Mucosa of descending colon (tissue), 3 donors: ENCODE data around the gene TRIM26. TPM values are rescaled to one million over a fixed set of nuclear protein-coding genes. Genes with fewer than 3 reads are reported as not detected.

ENCODE experiments used
- ATAC-seq: fragments of 200-7000 bp; cut with Tn5 transposase; one replicate; pipeline ENCODE4 v1.9.1; 2020; ENCODE audit warnings: mild to moderate bottlenecking, moderate library complexity
- DNase-seq, 3 donors: peaks; one replicate each; pipeline ENCODE4 v3.0.0-alpha.2; 2020
- H3K36me3 ChIP-seq: fragments of 200-600 bp; one replicate; pipeline ENCODE4 v1.8.0; 2021; ENCODE audit warnings: low read depth, mild to moderate bottlenecking
- H3K4me1 ChIP-seq: fragments of 200-600 bp; one replicate; pipeline ENCODE4 v1.8.0; 2021; ENCODE audit warnings: low read depth, mild to moderate bottlenecking
- H3K4me3 ChIP-seq: fragments of 200-600 bp; one replicate; pipeline ENCODE4 v1.8.0; 2021; ENCODE audit warnings: mild to moderate bottlenecking
- H3K9me3 ChIP-seq: fragments of 200-600 bp; one replicate; pipeline ENCODE4 v1.8.0; 2021; ENCODE audit warnings: mild to moderate bottlenecking
- intact Hi-C, 2 donors: fragments of 100-400 bp; cut with DNase I in 1 of 2; cut with micrococcal nuclease in 1 of 2; formaldehyde crosslinking; loops; one replicate each; pipeline versions ENCODE4 v1.11.0 to v1.11.1; 2022; cut with DNase I, micrococcal nuclease
- total RNA-seq, 3 donors: library from RNA; stranded (reverse); fragmentation: NEBNext Ultra II Directional in 2 of 3; extraction: Animal tissue kit (Norgen Biotek cat#: 25700) in 2 of 3; gene quantifications; one replicate each; pipeline versions ENCODE4 v1.2.1 to v1.2.4, GENCODE V29; 2021 to 2023
- TF ChIP-seq, protein P1 (sequence below): fragments of 200-600 bp; IDR thresholded peaks from one replicate; pipeline ENCODE4 v1.8.0; 2022; ENCODE audit warnings: antibody characterized with exemption, mild to moderate bottlenecking
- donor health status: DM: no; HTN: no; CAD: no; lungs with moderate emphysema.
- donor health status: DM: no; HTN: no; CAD: no.
- donor health status: DM: no; HTN: yes; CAD: no.

TRIM26 gene
- total RNA-seq, 3 donors from 2014 or later = 52.6 to 58.1 (median 53.0) TPM

DNA sequence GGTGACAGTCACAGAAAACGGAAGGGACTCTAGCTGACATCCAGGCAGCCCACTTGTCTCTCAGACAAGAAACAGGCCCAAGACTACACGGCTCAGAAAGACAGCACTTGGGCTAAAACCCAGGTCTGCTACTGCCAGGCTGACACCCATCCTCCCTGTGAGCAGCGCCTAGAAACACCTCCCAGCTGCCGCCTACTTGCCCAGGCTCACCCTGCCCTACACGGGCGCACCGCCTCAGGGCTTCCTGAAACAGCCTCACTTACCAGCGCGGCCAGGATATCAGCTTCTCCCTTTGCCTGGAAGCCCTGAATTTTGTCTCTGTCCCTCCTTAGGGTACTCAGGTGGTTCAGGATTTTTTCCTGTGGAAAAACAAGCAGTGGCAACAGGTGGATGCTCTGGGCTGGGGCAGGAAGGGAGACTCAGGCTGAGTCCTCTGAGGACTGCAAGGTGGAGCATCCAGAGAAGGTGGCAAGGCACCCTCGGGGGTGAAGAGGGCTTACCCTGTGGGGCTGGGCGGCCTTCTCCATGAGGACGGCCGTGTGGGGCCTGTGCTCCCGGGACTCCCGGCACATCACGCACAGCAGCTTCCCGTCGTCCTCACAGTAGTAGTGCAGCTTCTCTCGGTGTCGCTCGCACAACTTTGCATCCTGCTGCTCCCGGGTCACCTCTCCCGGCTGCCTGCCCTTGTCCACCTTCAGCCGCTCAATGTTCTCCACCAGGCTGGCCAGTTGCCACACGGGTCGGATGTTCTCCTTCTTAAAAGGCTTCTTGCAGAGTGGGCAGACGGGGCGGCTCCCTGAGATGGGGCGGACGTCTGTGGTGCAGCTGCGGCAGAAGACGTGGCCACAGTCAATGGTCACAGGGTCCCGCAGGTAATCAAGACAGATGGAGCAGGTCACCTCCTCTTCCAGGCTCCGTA lies 14.8 kb downstream of the TRIM26 start:
- H3K4me3 ChIP-seq = no peak overlapping the region
- H3K9me3 ChIP-seq = no peaks in the 10 kb centered on the region
- DNase-seq (no peak), ATAC-seq (no peak)
- TF ChIP-seq, protein P1, sequence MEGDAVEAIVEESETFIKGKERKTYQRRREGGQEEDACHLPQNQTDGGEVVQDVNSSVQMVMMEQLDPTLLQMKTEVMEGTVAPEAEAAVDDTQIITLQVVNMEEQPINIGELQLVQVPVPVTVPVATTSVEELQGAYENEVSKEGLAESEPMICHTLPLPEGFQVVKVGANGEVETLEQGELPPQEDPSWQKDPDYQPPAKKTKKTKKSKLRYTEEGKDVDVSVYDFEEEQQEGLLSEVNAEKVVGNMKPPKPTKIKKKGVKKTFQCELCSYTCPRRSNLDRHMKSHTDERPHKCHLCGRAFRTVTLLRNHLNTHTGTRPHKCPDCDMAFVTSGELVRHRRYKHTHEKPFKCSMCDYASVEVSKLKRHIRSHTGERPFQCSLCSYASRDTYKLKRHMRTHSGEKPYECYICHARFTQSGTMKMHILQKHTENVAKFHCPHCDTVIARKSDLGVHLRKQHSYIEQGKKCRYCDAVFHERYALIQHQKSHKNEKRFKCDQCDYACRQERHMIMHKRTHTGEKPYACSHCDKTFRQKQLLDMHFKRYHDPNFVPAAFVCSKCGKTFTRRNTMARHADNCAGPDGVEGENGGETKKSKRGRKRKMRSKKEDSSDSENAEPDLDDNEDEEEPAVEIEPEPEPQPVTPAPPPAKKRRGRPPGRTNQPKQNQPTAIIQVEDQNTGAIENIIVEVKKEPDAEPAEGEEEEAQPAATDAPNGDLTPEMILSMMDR = no peak
- no peaks in the 10 kb centered on the region for H3K36me3 ChIP-seq
- H3K4me1 ChIP-seq = peaks cover 20% of the 10 kb centered on the region
- intact Hi-C loops = no loop called here

DNA sequence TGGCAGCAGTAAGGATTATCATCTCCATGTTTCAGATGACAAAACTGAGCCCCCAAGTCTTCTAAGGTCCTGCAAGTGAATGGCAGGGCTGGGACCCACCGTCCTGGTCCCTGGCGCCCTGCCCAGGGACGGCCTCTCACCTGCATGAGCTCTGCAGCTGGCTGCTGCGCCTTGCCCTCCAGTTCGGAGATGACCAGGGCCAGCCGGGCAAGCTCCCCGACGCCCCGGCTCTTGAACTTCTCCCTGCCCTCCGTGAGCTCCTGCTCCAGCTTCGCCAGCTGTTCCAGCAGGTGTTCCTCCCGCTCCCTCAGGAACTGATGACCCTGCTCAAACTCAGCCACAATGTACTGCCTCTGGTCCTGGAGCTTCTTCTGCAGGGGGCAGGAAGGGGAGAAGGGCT lies 16.8 kb downstream of the TRIM26 start:
- intact Hi-C loops = no loop called here
- Histone ChIP-seq H3K4me1 (peaks cover 6% of the 10 kb centered on the region), H3K36me3 (no peaks in the 10 kb centered on the region), H3K4me3 (no peak overlapping the region), H3K9me3 (no peaks in the 10 kb centered on the region)
- TF ChIP-seq, protein P1 = no peak
- ATAC-seq (no peak), DNase-seq (no peak)

DNA sequence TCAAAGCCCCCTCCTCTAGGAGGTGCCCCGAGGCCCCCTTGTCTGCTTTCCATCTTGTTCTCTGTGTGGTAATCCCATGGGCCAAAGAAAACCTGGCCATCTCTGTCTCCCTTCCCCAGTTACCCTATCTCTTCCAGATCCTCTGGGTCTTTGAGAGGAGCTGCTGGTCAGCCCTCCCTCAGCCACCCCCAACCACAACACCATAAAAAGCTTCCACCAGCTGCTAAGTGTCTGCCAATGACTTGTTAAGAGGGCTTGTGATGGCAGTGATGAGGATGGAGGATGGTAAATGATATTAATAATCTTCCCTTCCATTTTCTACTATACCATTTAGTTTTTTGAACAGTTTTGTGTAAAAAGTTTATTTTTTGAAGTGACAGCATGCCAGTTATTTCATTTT lies 17.3 kb downstream of the TRIM26 start:
- Histone ChIP-seq H3K36me3 (no peaks in the 10 kb centered on the region), H3K4me3 (no peak overlapping the region), H3K9me3 (no peaks in the 10 kb centered on the region), H3K4me1 (peaks cover 2% of the 10 kb centered on the region)
- intact Hi-C loops = no loop called here
- TF ChIP-seq, protein P1 = no peak
- ATAC-seq = no peak
- no peak for DNase-seq

DNA sequence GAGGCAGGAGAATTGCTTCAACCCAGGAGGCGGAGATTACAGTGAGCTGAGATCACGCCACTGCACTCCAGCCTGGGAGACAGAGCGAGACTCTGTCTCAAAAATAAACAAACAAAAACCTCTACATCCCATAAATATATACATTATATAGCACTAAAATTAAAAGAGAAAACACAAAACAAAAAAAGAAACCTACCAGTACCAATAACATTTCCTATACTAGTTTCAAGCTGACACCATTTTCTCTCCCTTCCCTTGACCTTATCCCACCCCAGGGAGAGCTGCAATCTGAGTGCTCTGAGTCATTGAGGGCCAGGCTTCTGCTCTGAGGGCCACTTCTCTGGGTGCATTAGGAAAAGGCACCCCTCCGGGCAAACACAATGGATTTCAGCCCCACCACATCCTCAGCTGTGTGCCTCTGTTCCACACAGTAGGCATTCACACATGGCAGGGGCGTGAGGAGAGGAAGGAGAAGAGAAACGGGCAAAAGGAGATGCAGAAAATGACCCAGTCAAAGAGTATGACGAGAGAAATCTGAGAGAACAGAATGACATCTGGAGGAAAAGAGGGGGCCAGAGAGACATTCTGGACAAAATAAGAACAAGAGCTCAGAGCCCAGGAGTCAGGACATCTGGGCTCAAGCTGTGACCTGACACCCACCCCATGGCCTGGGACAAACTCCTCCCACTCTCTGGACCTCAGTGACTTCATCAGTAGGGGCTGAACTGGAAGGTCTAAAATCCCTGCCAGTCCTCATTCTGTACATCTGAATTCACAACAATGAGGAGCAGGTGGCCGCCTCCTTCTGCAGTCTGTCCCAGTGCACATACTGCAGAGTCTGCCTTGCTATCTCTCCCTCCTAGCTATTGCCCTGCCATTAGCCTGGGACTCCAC lies 18.2 kb downstream of the TRIM26 start:
- Histone ChIP-seq H3K36me3 (no peaks in the 10 kb centered on the region), H3K4me3 (no peak overlapping the region), H3K9me3 (no peaks in the 10 kb centered on the region), H3K4me1 (no peaks in the 10 kb centered on the region)
- intact Hi-C loops = no loop called here
- no peak for DNase-seq
- TF ChIP-seq, protein P1 = no peak
- ATAC-seq = peak; percentile 22

DNA sequence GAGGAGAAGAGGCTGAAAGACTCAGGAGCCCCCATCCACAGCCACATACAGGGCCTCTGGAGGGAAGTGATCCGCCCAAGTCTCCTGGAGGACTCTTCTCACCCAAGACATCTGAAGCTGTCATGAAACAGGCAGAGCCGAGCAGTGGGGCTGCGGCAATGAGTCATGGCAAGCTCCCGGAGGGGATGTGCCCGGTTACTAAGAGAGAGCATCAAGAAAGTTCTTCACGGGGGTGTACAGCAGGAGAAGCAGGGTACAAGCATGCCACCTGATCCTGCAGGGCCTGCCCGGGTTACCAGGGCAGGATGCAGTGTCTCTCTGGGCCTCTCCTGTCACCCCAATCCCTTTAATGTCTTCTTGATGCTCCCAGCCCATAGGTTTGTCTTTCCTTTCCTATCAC lies 21.1 kb downstream of the TRIM26 start:
- ATAC-seq = no peak
- Histone ChIP-seq H3K36me3 (peaks cover 10% of the 10 kb centered on the region), H3K9me3 (no peaks in the 10 kb centered on the region), H3K4me3 (no peak overlapping the region), H3K4me1 (no peaks in the 10 kb centered on the region)
- intact Hi-C loops = no loop called here
- TF ChIP-seq, protein P1 = no peak
- no peak for DNase-seq
